ENCODE results near the gene PTRH1.

GRCh38 chr9:127733614-127734013 lies 18.2 kb upstream of the PTRH1 start:
- TF ChIP-seq CTCF (IDR thresholded peaks at IDR 0.05; ENCODE audit: low read depth, low read length, poor library complexity, severe bottlenecking) (no peak), EZH2phosphoT487 (IDR thresholded peaks at IDR 0.05; ENCODE audit: borderline replicate concordance, low read length) (no peak)

Data from DOHH2 (cell line).